Esophagus squamous epithelium (tissue), 4 donors: ENCODE measurements around the gene C1orf167.

Source experiments
- CTCF ChIP-seq, 6 experiments: fragments of 450-650 bp in 4 of 6; fragments of 200-600 bp in 2 of 6; sonication (generic) in 2 of 6; IDR thresholded peaks; one replicate each; pipeline ENCODE4 v1.5.1; 2016 to 2019; ENCODE audit warnings: antibody characterized with exemption in 6 of 6, mild to moderate bottlenecking in 4 of 6, moderate library complexity in 4 of 6
- POLR2A ChIP-seq, 4 donors: fragments of 450-650 bp; IDR thresholded peaks; one replicate each; pipeline ENCODE4 v1.6.1; 2017; ENCODE audit warnings: antibody characterized with exemption in 4 of 4, mild to moderate bottlenecking in 4 of 4, moderate library complexity in 3 of 4

DNA sequence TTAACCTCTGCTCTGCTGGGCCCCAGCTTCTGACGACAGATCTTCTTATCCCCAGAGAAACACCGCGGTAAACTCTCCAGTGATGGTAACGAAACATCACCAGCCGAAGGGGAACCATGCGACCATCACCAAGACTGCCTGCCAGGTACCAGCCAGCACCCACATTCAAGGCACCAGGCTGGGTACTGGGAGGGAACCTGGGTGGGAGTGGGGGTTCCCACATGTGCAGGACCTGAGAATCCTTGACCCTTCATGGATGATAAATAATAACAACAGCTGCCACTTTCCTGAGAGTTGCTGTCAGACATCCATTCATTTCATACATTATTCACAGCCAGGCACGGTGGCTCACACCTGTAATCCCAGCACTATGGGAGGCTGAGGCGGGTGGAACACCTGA lies 49.7 kb upstream of the C1orf167 start:
- no peak for TF ChIP-seq CTCF (IDR thresholded peaks at IDR 0.05)
- no peak for TF ChIP-seq POLR2A (IDR thresholded peaks at IDR 0.05)
